GM23338 (cell line): ENCODE measurements around the gene EGFR.

Experiments used
- CREB1 ChIP-seq: fragments of 250-450 bp; sonication (Bioruptor Pico); IDR thresholded peaks from 2 replicates; pipeline ENCODE4 v1.5.0; 2020; ENCODE audit warnings: low read depth, mild to moderate bottlenecking, moderate library complexity
- EZH2 ChIP-seq: fragments of 200-600 bp; sonication (generic); IDR thresholded peaks from one replicate; pipeline ENCODE4 v1.8.0; 2017; ENCODE audit warnings: antibody characterized with exemption, mild to moderate bottlenecking, low read depth; ENCODE audit not compliant: unreplicated experiment
- EZH2phosphoT487 ChIP-seq: fragments of 200-600 bp; sonication (generic); IDR thresholded peaks from one replicate; pipeline ENCODE4 v1.8.1; 2018; ENCODE audit warnings: antibody characterized with exemption; ENCODE audit not compliant: unreplicated experiment
- POLR2AphosphoS5 ChIP-seq: IDR thresholded peaks from 2 replicates; pipeline ENCODE4 v1.6.1; 2016; ENCODE audit warnings: antibody characterized with exemption, low read depth
- ZNF331 ChIP-seq: fragments of 250-450 bp; sonication (Bioruptor Pico); IDR thresholded peaks from 2 replicates; pipeline ENCODE4 v1.5.0; 2020; ENCODE audit warnings: low read depth, mild to moderate bottlenecking, moderate library complexity
- TF ChIP-seq, protein P1 (sequence below), 2 experiments: fragments of 200-600 bp in 1 of 2; sonication (generic) in 1 of 2; conservative IDR thresholded peaks; 2 replicates each; pipeline versions ENCODE4 v1.5.1 to v1.6.1; 2016 to 2017; ENCODE audit warnings: antibody characterized with exemption in 2 of 2, low read depth in 2 of 2, mild to moderate bottlenecking in 2 of 2, moderate library complexity in 1 of 2
- TF ChIP-seq, protein P2 (sequence below): IDR thresholded peaks from one replicate; pipeline ENCODE4 v1.6.1; 2018; ENCODE audit warnings: antibody characterized with exemption; ENCODE audit not compliant: unreplicated experiment

DNA sequence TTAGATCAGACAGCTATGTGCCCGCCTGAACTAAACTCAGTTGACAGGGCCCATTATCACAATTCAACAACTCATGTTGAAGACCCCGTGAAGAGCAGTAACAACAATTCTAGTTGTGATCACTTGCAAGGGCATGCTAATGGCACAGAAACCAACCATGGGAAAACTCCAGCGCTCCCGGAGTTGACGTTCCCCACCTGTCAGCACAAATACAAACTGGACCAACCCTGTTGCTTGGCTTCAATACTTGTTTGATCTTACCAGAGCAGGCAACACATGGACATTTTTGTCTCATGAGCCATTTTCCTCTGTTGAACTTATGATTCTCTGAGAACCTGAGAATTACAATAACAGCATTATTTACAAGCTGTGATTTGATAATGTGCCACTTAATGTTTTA, 227.4 kb downstream of the EGFR start:
- TF ChIP-seq, protein P1, sequence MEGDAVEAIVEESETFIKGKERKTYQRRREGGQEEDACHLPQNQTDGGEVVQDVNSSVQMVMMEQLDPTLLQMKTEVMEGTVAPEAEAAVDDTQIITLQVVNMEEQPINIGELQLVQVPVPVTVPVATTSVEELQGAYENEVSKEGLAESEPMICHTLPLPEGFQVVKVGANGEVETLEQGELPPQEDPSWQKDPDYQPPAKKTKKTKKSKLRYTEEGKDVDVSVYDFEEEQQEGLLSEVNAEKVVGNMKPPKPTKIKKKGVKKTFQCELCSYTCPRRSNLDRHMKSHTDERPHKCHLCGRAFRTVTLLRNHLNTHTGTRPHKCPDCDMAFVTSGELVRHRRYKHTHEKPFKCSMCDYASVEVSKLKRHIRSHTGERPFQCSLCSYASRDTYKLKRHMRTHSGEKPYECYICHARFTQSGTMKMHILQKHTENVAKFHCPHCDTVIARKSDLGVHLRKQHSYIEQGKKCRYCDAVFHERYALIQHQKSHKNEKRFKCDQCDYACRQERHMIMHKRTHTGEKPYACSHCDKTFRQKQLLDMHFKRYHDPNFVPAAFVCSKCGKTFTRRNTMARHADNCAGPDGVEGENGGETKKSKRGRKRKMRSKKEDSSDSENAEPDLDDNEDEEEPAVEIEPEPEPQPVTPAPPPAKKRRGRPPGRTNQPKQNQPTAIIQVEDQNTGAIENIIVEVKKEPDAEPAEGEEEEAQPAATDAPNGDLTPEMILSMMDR (conservative IDR thresholded peaks at IDR 0.05; ENCODE audit: low read depth in 2 of 2) = no peak
- no peak for TF ChIP-seq CREB1
- TF ChIP-seq, protein P2, sequence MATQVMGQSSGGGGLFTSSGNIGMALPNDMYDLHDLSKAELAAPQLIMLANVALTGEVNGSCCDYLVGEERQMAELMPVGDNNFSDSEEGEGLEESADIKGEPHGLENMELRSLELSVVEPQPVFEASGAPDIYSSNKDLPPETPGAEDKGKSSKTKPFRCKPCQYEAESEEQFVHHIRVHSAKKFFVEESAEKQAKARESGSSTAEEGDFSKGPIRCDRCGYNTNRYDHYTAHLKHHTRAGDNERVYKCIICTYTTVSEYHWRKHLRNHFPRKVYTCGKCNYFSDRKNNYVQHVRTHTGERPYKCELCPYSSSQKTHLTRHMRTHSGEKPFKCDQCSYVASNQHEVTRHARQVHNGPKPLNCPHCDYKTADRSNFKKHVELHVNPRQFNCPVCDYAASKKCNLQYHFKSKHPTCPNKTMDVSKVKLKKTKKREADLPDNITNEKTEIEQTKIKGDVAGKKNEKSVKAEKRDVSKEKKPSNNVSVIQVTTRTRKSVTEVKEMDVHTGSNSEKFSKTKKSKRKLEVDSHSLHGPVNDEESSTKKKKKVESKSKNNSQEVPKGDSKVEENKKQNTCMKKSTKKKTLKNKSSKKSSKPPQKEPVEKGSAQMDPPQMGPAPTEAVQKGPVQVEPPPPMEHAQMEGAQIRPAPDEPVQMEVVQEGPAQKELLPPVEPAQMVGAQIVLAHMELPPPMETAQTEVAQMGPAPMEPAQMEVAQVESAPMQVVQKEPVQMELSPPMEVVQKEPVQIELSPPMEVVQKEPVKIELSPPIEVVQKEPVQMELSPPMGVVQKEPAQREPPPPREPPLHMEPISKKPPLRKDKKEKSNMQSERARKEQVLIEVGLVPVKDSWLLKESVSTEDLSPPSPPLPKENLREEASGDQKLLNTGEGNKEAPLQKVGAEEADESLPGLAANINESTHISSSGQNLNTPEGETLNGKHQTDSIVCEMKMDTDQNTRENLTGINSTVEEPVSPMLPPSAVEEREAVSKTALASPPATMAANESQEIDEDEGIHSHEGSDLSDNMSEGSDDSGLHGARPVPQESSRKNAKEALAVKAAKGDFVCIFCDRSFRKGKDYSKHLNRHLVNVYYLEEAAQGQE = no peak
- no peak for TF ChIP-seq EZH2phosphoT487
- no peak for TF ChIP-seq EZH2
- TF ChIP-seq POLR2AphosphoS5 = no peak
- no peak for TF ChIP-seq ZNF331
